ENCODE data around the gene PARP14.

GRCh38 chr3:122660297-122660974 lies 20.2 kb upstream of the PARP14 start:
- TF ChIP-seq CTCF (IDR thresholded peaks at IDR 0.05) (no peak), POLR2A (IDR thresholded peaks at IDR 0.05) (no peak)
